Right lobe of liver (tissue), 6 donors: ENCODE results near the gene DOCK10. TPM values are rescaled to one million over a fixed set of nuclear protein-coding genes. Genes with fewer than 3 reads are reported as not detected.

Experiments
- ATAC-seq, 4 donors: fragments of 200-7000 bp; cut with Tn5 transposase; one replicate each; pipeline ENCODE4 v1.9.1; 2020; ENCODE audit warnings: mild to moderate bottlenecking in 4 of 4, moderate library complexity in 4 of 4
- DNase-seq, 3 donors: peaks; one replicate each; pipeline ENCODE4 v3.0.0-alpha.2; 2020
- H3K27ac ChIP-seq, 3 donors: fragments of 200-600 bp; one replicate each; pipeline ENCODE4 v1.8.0; 2022
- H3K27me3 ChIP-seq, 2 donors: fragments of 200-600 bp; one replicate each; pipeline ENCODE4 v1.8.0; 2022
- H3K36me3 ChIP-seq, 4 donors: fragments of 200-600 bp; sonication (generic) in 1 of 4; one replicate each; pipeline versions ENCODE4 v1.5.1 to v1.8.0; 2017 to 2022; ENCODE audit warnings: control low read depth in 1 of 4
- H3K4me1 ChIP-seq, 4 donors: fragments of 200-600 bp; sonication (generic) in 1 of 4; one replicate each; pipeline versions ENCODE4 v1.5.1 to v1.8.0; 2017 to 2022; ENCODE audit warnings: control low read depth in 1 of 4
- H3K4me3 ChIP-seq, 3 donors: fragments of 200-600 bp; one replicate each; pipeline ENCODE4 v1.8.0; 2022
- H3K9me3 ChIP-seq, 4 donors: fragments of 200-600 bp; sonication (generic) in 1 of 4; one replicate each; pipeline versions ENCODE4 v1.5.1 to v1.8.0; 2017 to 2022; ENCODE audit warnings: control low read depth in 1 of 4
- CTCF ChIP-seq, 4 donors: fragments of 200-600 bp in 3 of 4; fragments of 450-650 bp in 1 of 4; IDR thresholded peaks; one replicate each; pipeline versions ENCODE4 v1.5.1 to v1.8.0; 2016 to 2022; ENCODE audit warnings: antibody characterized with exemption in 4 of 4, mild to moderate bottlenecking in 2 of 4
- POLR2A ChIP-seq: fragments of 450-650 bp; IDR thresholded peaks from one replicate; pipeline ENCODE4 v1.6.1; 2017; ENCODE audit warnings: antibody characterized with exemption, mild to moderate bottlenecking
- WGBS: methylation state at CpG from one replicate; pipeline ENCODE4 v1.1.6; 2018; ENCODE audit warnings: low coverage, low lambda C conversion rate; ENCODE audit not compliant: insufficient coverage; ENCODE audit errors: missing lambda C conversion rate; 5-methylcytosine and 5-hydroxymethylcytosine counted together
- intact Hi-C, 2 donors: fragments of 100-400 bp; cut with DNase I; formaldehyde crosslinking; loops; one replicate each; pipeline versions ENCODE4 v1.11.2 to v1.14.1; 2022
- total RNA-seq, 6 experiments: library from RNA; depleted of rRNA in 2 of 6; stranded (reverse); fragments of >200 nt in 2 of 6; fragmentation: NEBNext Ultra II Directional in 3 of 6; extraction: Animal tissue kit (Norgen Biotek cat#: 25700) in 3 of 6; gene quantifications; one replicate each; pipeline versions ENCODE4 v1.1.0 to v1.2.4, GENCODE V29; 2016 to 2023
- donor health status: DM: no; HTN: yes; CAD: no.
- donor health status: DM: no; HTN: no; CAD: no.
- donor health status: DM: no; HTN: no; CAD: no.
- donor health status: DM: no; HTN: yes; CAD: no.
- donor health status: DM: no; HTN: yes; CAD: no.

The DOCK10 gene
- total RNA-seq, 6 experiments from 2014 or later = 5.1 to 10.2 (median 7.1) TPM

DNA sequence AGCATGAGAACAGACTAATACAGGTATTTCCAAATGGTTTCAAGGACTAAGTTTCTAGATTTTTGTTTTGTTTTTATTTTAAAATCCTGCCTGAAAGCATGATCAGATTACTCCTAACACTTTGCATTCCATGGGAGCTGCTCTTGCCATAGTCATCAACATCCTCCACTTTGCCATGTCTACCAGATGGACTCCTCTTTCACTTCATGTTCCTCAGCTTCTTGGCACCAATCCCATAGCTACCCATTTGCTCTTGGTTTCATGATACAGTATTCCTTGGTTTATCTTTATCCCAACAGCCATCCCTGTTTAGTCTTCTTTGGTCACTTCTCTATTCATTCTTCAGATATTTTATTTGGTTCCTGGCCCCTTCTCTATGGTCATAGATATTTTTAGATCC, 171.9 kb downstream of the DOCK10 start:
- intact Hi-C loops = no loop called here
- H3K9me3 ChIP-seq = no peaks in the 10 kb centered on the region
- H3K27ac ChIP-seq = no peak overlapping the region
- TF ChIP-seq CTCF (IDR thresholded peaks at IDR 0.05) = no peak
- TF ChIP-seq POLR2A = no peak
- no peaks in the 10 kb centered on the region for H3K4me1 ChIP-seq
- H3K27me3 ChIP-seq = no peaks in the 10 kb centered on the region
- no peak for ATAC-seq
- no peaks in the 10 kb centered on the region for H3K36me3 ChIP-seq
- no peak for DNase-seq
- no peak overlapping the region for H3K4me3 ChIP-seq

GRCh38 chr2:224869601-224870233, 172.6 kb downstream of the DOCK10 start:
- H3K9me3 ChIP-seq = no peaks in the 10 kb centered on the region
- 67% methylated on average over 3 of the region's 3 CpGs for WGBS
- no peaks in the 10 kb centered on the region for H3K36me3 ChIP-seq
- TF ChIP-seq POLR2A = no peak
- no peak for TF ChIP-seq CTCF (IDR thresholded peaks at IDR 0.05)
- intact Hi-C loops = no loop called here
- H3K27me3 ChIP-seq = no peaks in the 10 kb centered on the region
- ATAC-seq = no peak
- H3K4me3 ChIP-seq = no peak overlapping the region
- no peaks in the 10 kb centered on the region for H3K4me1 ChIP-seq
- no peak for DNase-seq
- no peak overlapping the region for H3K27ac ChIP-seq

GRCh38 chr2:224865016-224865415, 177.3 kb downstream of the DOCK10 start:
- Histone ChIP-seq H3K27ac (no peak overlapping the region), H3K4me1 (no peaks in the 10 kb centered on the region), H3K36me3 (no peaks in the 10 kb centered on the region), H3K4me3 (no peak overlapping the region), H3K9me3 (no peaks in the 10 kb centered on the region), H3K27me3 (no peaks in the 10 kb centered on the region)
- ATAC-seq (no peak), DNase-seq (no peak)
- intact Hi-C loops = no loop called here
- TF ChIP-seq POLR2A (no peak), CTCF (IDR thresholded peaks at IDR 0.05) (no peak)
- 70% methylated on average over 2 of the region's 2 CpGs for WGBS

- ATAC-seq (no peak), DNase-seq (no peak)
- intact Hi-C loops = no loop called here
- WGBS = 76% methylated on average over 4 of the region's 4 CpGs
- no peak for TF ChIP-seq POLR2A
- Histone ChIP-seq H3K9me3 (no peaks in the 10 kb centered on the region), H3K36me3 (no peaks in the 10 kb centered on the region), H3K4me1 (no peaks in the 10 kb centered on the region), H3K27ac (no peak overlapping the region), H3K27me3 (no peaks in the 10 kb centered on the region), H3K4me3 (no peak overlapping the region)
These were observed 181.0 kb downstream of the DOCK10 start for GRCh38 chr2:224861266-224861665.

GRCh38 chr2:224860786-224861185, 181.5 kb downstream of the DOCK10 start:
- H3K4me3 ChIP-seq = no peak overlapping the region
- intact Hi-C loops = no loop called here
- TF ChIP-seq POLR2A = no peak
- TF ChIP-seq CTCF (IDR thresholded peaks at IDR 0.05) = no peak
- H3K27ac ChIP-seq = no peak overlapping the region
- ATAC-seq (no peak), DNase-seq (no peak)
- H3K36me3 ChIP-seq = no peaks in the 10 kb centered on the region
- H3K4me1 ChIP-seq = no peaks in the 10 kb centered on the region
- H3K27me3 ChIP-seq = no peaks in the 10 kb centered on the region
- no peaks in the 10 kb centered on the region for H3K9me3 ChIP-seq
